Parathyroid adenoma (tissue), 2 donors: ENCODE data around the gene GRIK4.
A peak's percentile ranks its signal among the peaks of the same experiment; 100 is the strongest.

ENCODE experiments used
- H2AFZ ChIP-seq: fragments of 300-600 bp; sonication (generic); one replicate; pipeline ENCODE4 v1.7.0; 2017; ENCODE audit warnings: antibody characterized with exemption, mild to moderate bottlenecking
- H3K27ac ChIP-seq: fragments of 300-600 bp; sonication (generic); one replicate; pipeline ENCODE4 v1.7.0; 2017
- H3K27me3 ChIP-seq: fragments of 300-600 bp; sonication (generic); one replicate; pipeline ENCODE4 v1.7.0; 2017; ENCODE audit warnings: low read length; ENCODE audit not compliant: control insufficient read depth, insufficient read depth
- H3K36me3 ChIP-seq: fragments of 300-600 bp; sonication (generic); one replicate; pipeline ENCODE4 v1.7.0; 2017; ENCODE audit warnings: low read length; ENCODE audit not compliant: control insufficient read depth, insufficient read depth
- H3K4me1 ChIP-seq: fragments of 300-600 bp; sonication (generic); one replicate; pipeline ENCODE4 v1.7.0; 2017; ENCODE audit warnings: control low read depth
- H3K4me2 ChIP-seq: fragments of 300-600 bp; sonication (generic); one replicate; pipeline ENCODE4 v1.7.0; 2017; ENCODE audit warnings: low read length
- H3K4me3 ChIP-seq: fragments of 300-600 bp; sonication (generic); one replicate; pipeline ENCODE4 v1.7.0; 2017; ENCODE audit warnings: low read depth, low read length
- H3K79me2 ChIP-seq: fragments of 300-600 bp; sonication (generic); one replicate; pipeline ENCODE4 v1.7.0; 2017; ENCODE audit warnings: control low read depth
- H3K9ac ChIP-seq: fragments of 300-600 bp; sonication (generic); one replicate; pipeline ENCODE4 v1.7.0; 2017; ENCODE audit warnings: mild to moderate bottlenecking
- H3K9me3 ChIP-seq: fragments of 300-600 bp; sonication (generic); one replicate; pipeline ENCODE4 v1.7.0; 2017; ENCODE audit warnings: low read length; ENCODE audit not compliant: control insufficient read depth
- CTCF ChIP-seq: fragments of 300-600 bp; sonication (generic); IDR thresholded peaks from one replicate; pipeline ENCODE4 v1.7.0; 2017; ENCODE audit warnings: antibody characterized with exemption, mild to moderate bottlenecking
- donor health status: primary hyperparathyroidism.

GRIK4 gene

GRCh38 chr11:120717623-120718022 lies 206.1 kb downstream of the GRIK4 start:
- TF ChIP-seq CTCF: no peak
- H3K36me3 ChIP-seq: no peaks in the 10 kb centered on the region
- H3K27ac ChIP-seq: no peak overlapping the region
- H3K9ac ChIP-seq: no peak overlapping the region
- H3K27me3 ChIP-seq: no peaks in the 10 kb centered on the region
- no peak overlapping the region for H3K4me2 ChIP-seq
- no peaks in the 10 kb centered on the region for H3K9me3 ChIP-seq
- H3K4me1 ChIP-seq: no peaks in the 10 kb centered on the region
- no peak overlapping the region for H2AFZ ChIP-seq
- no peaks in the 10 kb centered on the region for H3K79me2 ChIP-seq
- no peak overlapping the region for H3K4me3 ChIP-seq

- H3K9me3 ChIP-seq: no peaks in the 10 kb centered on the region
- no peak overlapping the region for H3K4me3 ChIP-seq
- no peak overlapping the region for H3K27ac ChIP-seq
These were observed 206.6 kb downstream of the GRIK4 start for GRCh38 chr11:120718171-120718570.

GRCh38 chr11:120719348-120719747 lies 207.8 kb downstream of the GRIK4 start:
- Histone ChIP-seq H3K9me3 (no peaks in the 10 kb centered on the region), H3K27me3 (no peaks in the 10 kb centered on the region), H3K9ac (no peak overlapping the region), H3K4me2 (no peak overlapping the region), H3K36me3 (no peaks in the 10 kb centered on the region), H3K4me1 (no peaks in the 10 kb centered on the region), H3K79me2 (no peaks in the 10 kb centered on the region), H2AFZ (peak overlapping the region; percentile 22), H3K4me3 (no peak overlapping the region), H3K27ac (no peak overlapping the region)
- TF ChIP-seq CTCF: no peak

More at GRCh38 chr11:120718171-120718570, 206.6 kb downstream of the GRIK4 start:
- no peak overlapping the region for H3K4me2 ChIP-seq
- H3K4me1 ChIP-seq: no peaks in the 10 kb centered on the region
- H3K27me3 ChIP-seq: no peaks in the 10 kb centered on the region
- TF ChIP-seq CTCF: no peak
- H3K36me3 ChIP-seq: no peaks in the 10 kb centered on the region
- no peak overlapping the region for H3K9ac ChIP-seq
- H3K79me2 ChIP-seq: no peaks in the 10 kb centered on the region
- no peak overlapping the region for H2AFZ ChIP-seq

GRCh38 chr11:120720760-120721159 lies 209.2 kb downstream of the GRIK4 start:
- H3K27me3 ChIP-seq: no peaks in the 10 kb centered on the region
- H3K27ac ChIP-seq: no peak overlapping the region
- no peaks in the 10 kb centered on the region for H3K36me3 ChIP-seq
- TF ChIP-seq CTCF: no peak
- H3K4me2 ChIP-seq: no peak overlapping the region
- H3K4me3 ChIP-seq: no peak overlapping the region
- no peak overlapping the region for H2AFZ ChIP-seq
- H3K9ac ChIP-seq: no peak overlapping the region
- H3K4me1 ChIP-seq: no peaks in the 10 kb centered on the region
- no peaks in the 10 kb centered on the region for H3K9me3 ChIP-seq
- H3K79me2 ChIP-seq: no peaks in the 10 kb centered on the region

GRCh38 chr11:120722524-120722923 lies 211.0 kb downstream of the GRIK4 start:
- Histone ChIP-seq H3K9me3 (no peaks in the 10 kb centered on the region), H3K9ac (no peak overlapping the region), H3K4me3 (no peak overlapping the region), H2AFZ (no peak overlapping the region), H3K27ac (no peak overlapping the region), H3K4me1 (no peaks in the 10 kb centered on the region), H3K27me3 (no peaks in the 10 kb centered on the region), H3K4me2 (no peak overlapping the region), H3K36me3 (no peaks in the 10 kb centered on the region), H3K79me2 (no peaks in the 10 kb centered on the region)
- TF ChIP-seq CTCF: no peak
